Right lobe of liver (tissue), 4 donors: ENCODE results near the gene STPG4.

ENCODE experiments used
- POLR2A ChIP-seq: fragments of 450-650 bp; IDR thresholded peaks from one replicate; pipeline ENCODE4 v1.6.1; 2017; ENCODE audit warnings: antibody characterized with exemption, mild to moderate bottlenecking
- TF ChIP-seq, protein P1 (sequence below), 4 donors: fragments of 200-600 bp in 3 of 4; fragments of 450-650 bp in 1 of 4; IDR thresholded peaks; one replicate each; pipeline versions ENCODE4 v1.5.1 to v1.8.0; 2016 to 2022; ENCODE audit warnings: antibody characterized with exemption in 4 of 4, mild to moderate bottlenecking in 2 of 4
- donor health status: DM: no; HTN: no; CAD: no.
- donor health status: DM: no; HTN: no; CAD: no.
- donor health status: DM: no; HTN: yes; CAD: no.

GRCh38 chr2:47128705-47129104 lies 26.4 kb downstream of the STPG4 start:
- no peak for TF ChIP-seq POLR2A
- TF ChIP-seq, protein P1, sequence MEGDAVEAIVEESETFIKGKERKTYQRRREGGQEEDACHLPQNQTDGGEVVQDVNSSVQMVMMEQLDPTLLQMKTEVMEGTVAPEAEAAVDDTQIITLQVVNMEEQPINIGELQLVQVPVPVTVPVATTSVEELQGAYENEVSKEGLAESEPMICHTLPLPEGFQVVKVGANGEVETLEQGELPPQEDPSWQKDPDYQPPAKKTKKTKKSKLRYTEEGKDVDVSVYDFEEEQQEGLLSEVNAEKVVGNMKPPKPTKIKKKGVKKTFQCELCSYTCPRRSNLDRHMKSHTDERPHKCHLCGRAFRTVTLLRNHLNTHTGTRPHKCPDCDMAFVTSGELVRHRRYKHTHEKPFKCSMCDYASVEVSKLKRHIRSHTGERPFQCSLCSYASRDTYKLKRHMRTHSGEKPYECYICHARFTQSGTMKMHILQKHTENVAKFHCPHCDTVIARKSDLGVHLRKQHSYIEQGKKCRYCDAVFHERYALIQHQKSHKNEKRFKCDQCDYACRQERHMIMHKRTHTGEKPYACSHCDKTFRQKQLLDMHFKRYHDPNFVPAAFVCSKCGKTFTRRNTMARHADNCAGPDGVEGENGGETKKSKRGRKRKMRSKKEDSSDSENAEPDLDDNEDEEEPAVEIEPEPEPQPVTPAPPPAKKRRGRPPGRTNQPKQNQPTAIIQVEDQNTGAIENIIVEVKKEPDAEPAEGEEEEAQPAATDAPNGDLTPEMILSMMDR (IDR thresholded peaks at IDR 0.05), result no peak
